HepG2 (cell line): ENCODE results near the gene TXNDC11. TPM values are rescaled to one million over a fixed set of nuclear protein-coding genes. Genes with fewer than 3 reads are reported as not detected.
A peak's percentile ranks its signal among the peaks of the same experiment; 100 is the strongest.

Experiments used
- ATF1 ChIP-seq: IDR thresholded peaks from 2 replicates; pipeline ENCODE4 v1.6.1; 2016; ENCODE audit warnings: mild to moderate bottlenecking, control low read depth
- CCAR2 ChIP-seq: fragments of 200-400 bp; formaldehyde crosslinking; optimal IDR thresholded peaks from 2 replicates; pipeline ENCODE3; 2018; ENCODE audit warnings: low read depth, mild to moderate bottlenecking, low read length, moderate library complexity
- FOXA3 ChIP-seq: IDR thresholded peaks from 2 replicates; pipeline ENCODE4 v1.6.1; 2016; ENCODE audit warnings: missing genetic modification reagents, missing compliant biosample characterization
- FUBP1 ChIP-seq: sonication (generic); formaldehyde crosslinking; IDR thresholded peaks from 2 replicates; pipeline ENCODE4 v1.5.1; 2020; ENCODE audit warnings: missing genetic modification reagents, mild to moderate bottlenecking, borderline replicate concordance
- HDAC6 ChIP-seq: fragments of 200-600 bp; sonication (generic); IDR thresholded peaks from 2 replicates; pipeline ENCODE4 v1.7.0; 2017; ENCODE audit warnings: mild to moderate bottlenecking, antibody characterized with exemption, low read length, low read depth
- HNRNPL ChIP-seq: fragments of 200-400 bp; formaldehyde crosslinking; IDR thresholded peaks from 2 replicates; pipeline ENCODE4 v1.6.1; 2017; ENCODE audit warnings: mild to moderate bottlenecking, low read depth, low read length
- JUNB ChIP-seq: sonication (generic); formaldehyde crosslinking; IDR thresholded peaks from 2 replicates; pipeline ENCODE4 v1.8.0; 2022; ENCODE audit warnings: missing genetic modification reagents, mild to moderate bottlenecking, borderline replicate concordance
- MLXIP ChIP-seq: sonication (generic); formaldehyde crosslinking; IDR thresholded peaks from 2 replicates; pipeline ENCODE4 v1.9.0; 2021; ENCODE audit warnings: missing genetic modification reagents, borderline replicate concordance
- PAF1 ChIP-seq: IDR thresholded peaks from 2 replicates; pipeline ENCODE4 v1.6.1; 2016; ENCODE audit warnings: missing genetic modification reagents, missing compliant biosample characterization
- SIX1 ChIP-seq: sonication (generic); formaldehyde crosslinking; IDR thresholded peaks from 2 replicates; pipeline ENCODE4 v1.4.0; 2020; ENCODE audit warnings: missing genetic modification reagents, borderline replicate concordance
- SOX5 ChIP-seq: IDR thresholded peaks from 2 replicates; pipeline ENCODE4 v1.6.1; 2016; ENCODE audit warnings: borderline replicate concordance
- TFAP4 ChIP-seq: sonication (generic); IDR thresholded peaks from 2 replicates; pipeline ENCODE4 v1.6.1; 2016; ENCODE audit warnings: low read depth, borderline replicate concordance
- XBP1 ChIP-seq: sonication (generic); formaldehyde crosslinking; IDR thresholded peaks from 2 replicates; pipeline ENCODE4 v1.5.0; 2020; ENCODE audit warnings: missing genetic modification reagents
- ZBTB46 ChIP-seq: sonication (generic); formaldehyde crosslinking; IDR thresholded peaks from 2 replicates; pipeline ENCODE4 v1.4.0; 2020; ENCODE audit warnings: mild to moderate bottlenecking, missing genetic modification reagents, borderline replicate concordance
- ZIK1 ChIP-seq: sonication (generic); formaldehyde crosslinking; IDR thresholded peaks from 2 replicates; pipeline ENCODE4 v1.5.0; 2020; ENCODE audit warnings: mild to moderate bottlenecking, low read depth, missing genetic modification reagents, borderline replicate concordance
- ZKSCAN8 ChIP-seq: IDR thresholded peaks from 2 replicates; pipeline ENCODE4 v1.6.1; 2016; ENCODE audit warnings: borderline replicate concordance, missing genetic modification reagents, missing compliant biosample characterization
- ZNF33A ChIP-seq: sonication (generic); formaldehyde crosslinking; IDR thresholded peaks from 2 replicates; pipeline ENCODE4 v1.5.1; 2020; ENCODE audit warnings: missing genetic modification reagents, mild to moderate bottlenecking, moderate library complexity, borderline replicate concordance
- ZNF354B ChIP-seq: sonication (generic); formaldehyde crosslinking; IDR thresholded peaks from 2 replicates; pipeline ENCODE4 v1.8.0; 2022; ENCODE audit warnings: mild to moderate bottlenecking, missing genetic modification reagents
- ZNF382 ChIP-seq: sonication (generic); formaldehyde crosslinking; IDR thresholded peaks from 2 replicates; pipeline ENCODE4 v1.5.0; 2020; ENCODE audit warnings: missing genetic modification reagents, mild to moderate bottlenecking, borderline replicate concordance
- ZSCAN12 ChIP-seq: sonication (generic); formaldehyde crosslinking; IDR thresholded peaks from 2 replicates; pipeline ENCODE4 v1.9.0; 2021; ENCODE audit warnings: mild to moderate bottlenecking, missing genetic modification reagents
- polyA plus RNA-seq, 8 experiments: library from polyadenylated mRNA; depleted of rRNA in 3 of 8; stranded (reverse) in 7 of 8; unstranded in 1 of 8; fragments of >200 nt; fragmentation: Illumina TruSeq in 4 of 8; extraction: Trizol in 4 of 8; gene quantifications; 2 replicates each; pipeline versions ENCODE4 v1.2.1 to v1.2.3, GENCODE V29; 2011 to 2016; ENCODE audit warnings: low read depth in 4 of 8, missing spikeins in 1 of 8, mixed read lengths in 1 of 8; ENCODE audit not compliant: insufficient read depth in 1 of 8
- total RNA-seq, 5 experiments: library from RNA; depleted of rRNA; stranded (reverse); fragments of >200 nt; fragmentation: Illumina TruSeq; extraction: Trizol; gene quantifications; 2 replicates each; pipeline ENCODE4 v1.2.3, GENCODE V29; 2016; ENCODE audit warnings: low read depth in 1 of 5

TXNDC11 gene
- total and polyA plus RNA-seq, 2 of the 13 experiments (the other 11 are each of a cell fraction or from before 2014, with no cell fraction given) = 74.9 to 123 TPM

- TF ChIP-seq ZKSCAN8 = peak; percentile 44; the same call in 1 of the 2 replicates
- peak; percentile 90; the same call in 1 of the 2 replicates for TF ChIP-seq ZNF354B
- peak; percentile 54; the same call in 1 of the 2 replicates for TF ChIP-seq ZIK1 (CRISPR knock-in tag)
- 0 out of 2 replicates have a peak, but pooled peaks have one; percentile 34 for TF ChIP-seq XBP1
- TF ChIP-seq CCAR2 = no peak
- no peak; the same call in 1 of the 2 replicates for TF ChIP-seq JUNB
- TF ChIP-seq ZSCAN12 (CRISPR knock-in tag) = no peak
- TF ChIP-seq HNRNPL = no peak
- no peak for TF ChIP-seq MLXIP (CRISPR knock-in tag)
- TF ChIP-seq FOXA3 = peak; percentile 59; the same call in 1 of the 2 replicates
- no peak for TF ChIP-seq ATF1 (CRISPR knock-in tag)
- peak; percentile 52; the same call in 1 of the 2 replicates for TF ChIP-seq SOX5 (CRISPR knock-in tag)
- no peak for TF ChIP-seq HDAC6
- no peak for TF ChIP-seq ZBTB46
- peak; percentile 49; the same call in 1 of the 2 replicates for TF ChIP-seq TFAP4
- TF ChIP-seq PAF1 (CRISPR knock-in tag) = no peak
- no peak for TF ChIP-seq ZNF382 (CRISPR knock-in tag)
- TF ChIP-seq FUBP1 (CRISPR knock-in tag) = no peak; the same call in 1 of the 2 replicates
- TF ChIP-seq SIX1 (CRISPR knock-in tag) = peak; percentile 86
- TF ChIP-seq ZNF33A (CRISPR knock-in tag) = no peak
Observed at GRCh38 chr16:11639925-11640899, 102.4 kb downstream of the TXNDC11 start (continued).
